ENCODE data around the gene EIF1.
"Not testable (repeated sequence)": the region's sequence is repeated elsewhere in the genome, so short reads cannot be mapped to it uniquely, and the experiment has no call there.

Gene EIF1

DNA sequence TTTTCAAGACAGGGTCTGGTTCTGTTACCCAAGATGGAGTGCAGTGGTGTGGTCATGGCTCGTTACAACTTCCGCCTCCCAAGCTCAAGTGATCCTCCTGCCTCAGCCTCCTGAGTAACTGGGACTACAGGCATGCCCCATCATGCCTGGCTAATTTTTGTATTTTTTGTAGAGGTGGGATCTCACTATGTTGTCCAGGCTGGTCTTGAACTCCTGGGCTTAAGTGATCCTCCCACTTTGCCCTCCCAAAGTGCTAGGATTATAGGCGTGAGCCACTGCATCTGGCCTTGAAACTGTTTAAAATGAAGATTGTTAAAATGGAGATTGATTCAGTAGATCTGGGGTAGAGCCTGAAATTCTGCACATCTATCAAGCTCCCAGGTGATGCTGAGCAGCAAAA lies 12.2 kb downstream of the EIF1 start:
- not testable (repeated sequence) for DNase-seq (ENCODE audit: low spot score)

DNA sequence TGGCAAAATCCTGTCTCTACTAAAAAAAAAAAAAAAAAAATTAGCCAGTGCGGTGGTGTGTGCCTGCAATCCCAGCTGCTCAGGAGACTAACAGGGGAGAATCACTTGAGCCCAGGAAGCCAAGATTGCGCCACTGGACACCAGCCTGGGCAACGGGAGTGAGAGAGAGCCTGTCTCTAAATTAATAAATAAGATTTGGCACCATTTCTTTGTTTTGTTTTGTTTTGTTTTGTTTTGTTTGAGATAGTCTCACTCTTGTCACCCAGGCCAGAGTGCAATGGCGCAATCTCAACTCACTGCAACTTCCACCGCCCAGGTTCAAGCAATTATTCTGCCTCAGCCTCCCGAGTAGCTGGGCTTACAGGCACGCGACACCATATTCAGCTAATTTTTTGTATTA lies 14.0 kb downstream of the EIF1 start:
- DNase-seq (ENCODE audit: low spot score), result no peak

DNA sequence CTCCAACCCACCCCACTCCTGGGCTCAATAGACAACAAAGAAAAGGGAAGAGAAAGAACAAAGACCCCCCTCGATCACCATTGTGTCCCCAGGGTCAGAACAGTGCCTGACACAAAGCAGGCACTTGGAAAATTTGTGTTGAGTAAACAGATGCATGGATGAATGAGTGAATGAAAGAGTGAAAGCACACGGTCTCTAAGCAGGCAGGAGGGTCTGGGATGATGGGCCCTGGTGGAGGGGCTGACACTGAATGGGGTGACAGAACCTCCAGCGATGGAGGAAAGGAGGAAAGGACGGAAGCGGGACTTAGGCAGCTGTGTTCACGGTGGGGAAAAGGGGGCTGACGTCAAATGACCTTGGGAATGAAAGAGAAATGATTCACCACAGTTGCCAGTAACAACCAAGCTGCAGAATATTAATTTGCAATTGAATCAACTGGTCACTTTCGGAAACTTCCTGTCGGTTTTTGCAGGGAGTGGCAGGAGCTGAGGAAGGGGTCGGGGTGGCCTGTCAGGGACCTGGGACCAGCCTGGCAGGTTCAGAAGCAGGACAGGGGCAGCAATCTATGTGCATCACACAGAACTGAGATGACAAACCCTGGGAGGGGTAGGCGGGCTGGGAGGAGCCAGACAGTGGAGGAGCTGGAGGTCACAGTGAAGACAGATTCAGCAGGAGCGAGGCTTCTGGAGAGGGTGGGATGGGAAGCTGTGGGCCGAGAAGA lies 16.7 kb downstream of the EIF1 start:
- DNase-seq (ENCODE audit: low spot score), result no peak

DNA sequence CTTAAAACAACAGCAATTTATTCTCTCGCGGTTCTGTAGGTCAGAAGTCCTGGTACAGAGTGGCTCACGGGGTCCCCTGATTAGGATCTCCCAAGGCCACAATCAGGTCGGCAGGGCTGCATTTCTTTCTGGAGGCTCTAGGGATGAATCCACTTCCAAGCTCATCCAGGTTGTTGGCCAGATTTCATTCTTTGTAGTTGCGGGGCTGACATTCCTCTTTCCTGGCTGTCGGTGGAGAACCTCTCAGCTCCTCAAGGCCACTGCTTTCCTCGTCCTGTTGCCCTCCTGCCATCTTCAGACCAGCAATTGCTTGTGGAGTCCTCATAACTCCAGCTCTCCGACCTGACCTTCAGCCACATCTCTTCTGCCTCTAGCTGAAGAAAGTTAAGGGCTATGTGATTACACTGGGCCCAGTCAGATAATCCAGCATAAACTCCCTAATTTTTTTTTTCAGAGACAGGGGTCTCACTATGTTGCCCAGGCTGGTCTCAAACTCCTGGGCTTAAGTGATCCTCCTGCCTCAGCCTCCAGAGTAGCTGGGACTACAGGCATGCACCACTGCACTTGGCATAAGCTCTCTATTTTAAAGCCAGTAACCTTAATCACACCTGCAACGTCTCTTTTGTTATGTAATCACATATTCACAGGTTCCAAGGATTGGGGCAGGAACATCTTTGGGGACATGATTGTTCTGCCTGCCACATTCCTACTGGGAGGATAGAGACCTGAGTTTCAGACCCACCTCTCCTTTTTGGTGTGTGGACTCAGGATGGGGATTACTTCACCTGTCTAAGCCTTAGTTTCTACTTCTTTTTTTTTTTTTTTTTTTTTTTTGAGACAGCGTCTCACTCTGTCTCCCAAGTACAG lies 19.4 kb downstream of the EIF1 start:
- no peak for DNase-seq (ENCODE audit: low spot score)

DNA sequence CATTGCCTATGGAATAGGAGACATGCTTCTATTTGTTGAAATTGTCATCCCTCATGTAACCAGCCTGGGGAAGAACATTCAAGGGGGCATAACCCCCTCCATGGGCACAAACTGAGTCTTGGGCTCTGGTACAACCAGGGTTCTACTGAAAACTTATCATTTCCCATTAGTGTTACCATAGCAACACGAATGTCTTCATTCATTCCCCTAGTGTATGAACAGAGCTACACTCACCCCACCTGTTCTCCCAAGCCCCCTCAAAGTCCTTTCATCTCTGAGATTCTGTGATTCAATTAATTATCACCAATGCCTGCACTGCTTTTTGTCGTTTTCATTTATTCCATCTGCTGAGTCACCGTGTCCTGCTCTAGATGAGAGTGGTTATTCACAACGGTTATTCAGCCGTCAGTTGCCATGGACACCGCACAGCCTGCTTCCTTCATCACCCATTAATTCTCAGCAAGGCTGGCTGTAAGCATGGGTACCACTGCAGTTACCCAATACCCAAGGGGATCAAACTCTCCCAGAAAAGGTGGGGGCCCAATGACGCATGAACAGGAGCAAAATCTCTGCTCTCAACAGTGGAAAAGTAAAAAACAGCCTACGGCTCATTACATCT lies 21.9 kb downstream of the EIF1 start:
- peak; percentile 67 for DNase-seq (ENCODE audit: low spot score)

DNA sequence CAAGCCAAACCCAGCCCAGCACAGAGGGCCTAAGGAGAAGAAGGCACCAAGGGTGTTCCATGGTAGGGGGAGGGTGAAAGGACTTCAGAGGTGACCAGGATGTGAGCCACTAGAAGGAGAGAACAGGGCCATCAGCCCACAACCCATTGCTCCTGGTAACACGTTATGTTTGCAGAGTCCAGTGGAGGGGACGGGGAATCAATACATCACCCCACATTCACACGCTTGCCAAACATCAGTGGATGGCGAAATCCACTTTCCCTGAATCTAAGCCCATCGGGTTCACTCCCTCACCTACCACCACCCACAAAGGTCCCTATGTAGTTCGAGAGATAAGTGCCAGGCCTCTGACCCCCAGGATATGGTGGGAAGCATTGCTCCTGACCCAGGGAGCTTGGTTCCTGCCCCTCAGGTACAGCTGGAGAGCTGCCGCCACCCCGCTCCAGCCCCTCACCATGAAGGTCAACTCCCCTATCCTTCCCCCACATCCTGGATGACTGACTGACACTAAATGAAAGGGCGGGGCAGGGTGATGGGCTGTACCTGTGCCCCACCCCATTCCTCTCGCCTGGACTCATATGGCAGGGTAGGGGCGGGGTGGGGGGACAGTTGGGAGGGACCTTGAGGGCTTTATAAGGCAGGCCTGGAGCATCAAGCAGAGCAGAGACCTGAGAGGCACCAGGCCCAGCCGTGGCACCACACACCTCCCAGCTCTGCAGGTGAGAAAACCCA lies 23.1 kb downstream of the EIF1 start, which contains the start of gene GAST:
Gene GAST, plus strand, starts transcription at position 663 of the 732 bp plus-strand sequence. CDS start 3,106 bp downstream, outside the sequence.
- no peak for DNase-seq (ENCODE audit: low spot score)

DNA sequence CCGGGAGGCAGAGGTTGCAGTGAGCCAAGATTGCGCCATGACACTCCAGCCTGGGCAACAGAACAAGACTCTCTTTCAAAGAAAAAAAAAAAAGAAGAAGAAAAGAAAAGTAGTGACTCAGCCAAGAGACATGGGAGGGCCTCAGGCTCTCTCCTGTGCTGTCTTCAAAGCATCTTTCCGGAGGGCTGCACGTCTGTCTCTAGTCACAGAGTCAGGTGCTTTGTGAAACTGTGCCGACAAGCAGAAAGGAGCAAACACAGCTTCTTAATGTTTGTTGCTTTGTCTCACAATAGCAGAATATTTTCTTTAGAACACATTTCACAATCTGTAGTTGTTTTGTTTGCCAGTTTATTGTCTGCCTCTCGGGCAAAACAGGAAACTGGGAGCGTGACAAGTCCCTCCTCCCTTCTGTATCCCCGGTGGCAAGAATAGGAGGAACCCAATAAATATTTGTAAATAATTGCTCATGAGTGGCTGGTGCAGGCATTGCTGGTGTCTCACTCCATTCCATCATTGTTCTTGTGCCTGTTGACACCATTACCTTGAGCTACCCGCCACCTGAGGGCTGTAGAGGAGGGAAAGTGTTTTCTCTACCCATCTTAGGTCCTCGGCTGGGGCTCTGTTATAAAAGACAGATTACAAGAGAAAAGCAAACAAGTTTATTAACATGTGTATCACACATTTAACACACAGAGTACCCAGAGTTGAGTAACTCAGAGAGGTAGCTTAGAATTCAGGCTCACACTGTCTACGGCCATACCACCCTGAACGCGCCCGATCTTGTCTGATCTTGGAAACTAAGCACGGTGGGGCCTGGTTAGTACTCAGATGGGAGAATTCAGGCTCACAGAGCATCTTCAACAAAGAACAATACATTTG lies 29.0 kb downstream of the EIF1 start:
- DNase-seq (ENCODE audit: low spot score), result no peak

DNA sequence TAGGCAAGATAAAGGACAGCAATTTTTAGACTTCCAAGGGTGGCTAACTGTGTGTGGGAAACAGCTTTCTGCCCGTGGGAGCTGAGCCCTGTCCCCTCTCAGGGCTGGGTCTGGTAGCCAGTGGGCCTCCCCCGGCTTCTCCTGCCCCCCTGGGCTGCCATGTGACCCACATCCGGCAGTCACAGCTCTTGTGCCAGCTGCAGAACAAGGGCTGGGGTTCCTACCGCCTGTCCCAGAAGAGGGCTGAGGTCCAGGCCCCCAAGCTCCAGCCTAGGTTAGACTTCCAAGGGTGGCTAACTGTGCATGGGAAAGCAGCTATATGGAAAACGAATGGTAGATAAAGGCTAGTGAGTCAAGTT lies 29.6 kb downstream of the EIF1 start:
- DNase-seq (ENCODE audit: low spot score), result peak; percentile 49

DNA sequence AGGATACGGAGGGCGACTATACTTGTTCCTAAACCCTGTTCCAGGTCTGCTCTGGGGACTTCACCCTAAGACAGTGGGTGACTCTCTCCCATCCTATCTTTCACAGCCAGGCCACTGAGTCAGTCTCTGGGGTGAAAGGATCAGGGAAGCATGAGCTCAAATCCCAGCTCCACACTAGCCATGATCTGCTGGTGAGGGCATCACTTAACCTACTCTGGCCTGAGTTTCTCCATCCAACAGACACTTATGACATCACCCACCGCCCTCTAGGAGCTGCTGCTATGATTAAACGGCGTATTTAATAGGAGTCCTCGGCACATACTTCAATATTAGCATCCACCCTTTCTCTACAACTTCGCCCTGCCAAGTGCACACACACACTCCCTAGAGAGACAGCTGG lies 33.5 kb downstream of the EIF1 start:
- no peak for DNase-seq (ENCODE audit: low spot score)

DNA sequence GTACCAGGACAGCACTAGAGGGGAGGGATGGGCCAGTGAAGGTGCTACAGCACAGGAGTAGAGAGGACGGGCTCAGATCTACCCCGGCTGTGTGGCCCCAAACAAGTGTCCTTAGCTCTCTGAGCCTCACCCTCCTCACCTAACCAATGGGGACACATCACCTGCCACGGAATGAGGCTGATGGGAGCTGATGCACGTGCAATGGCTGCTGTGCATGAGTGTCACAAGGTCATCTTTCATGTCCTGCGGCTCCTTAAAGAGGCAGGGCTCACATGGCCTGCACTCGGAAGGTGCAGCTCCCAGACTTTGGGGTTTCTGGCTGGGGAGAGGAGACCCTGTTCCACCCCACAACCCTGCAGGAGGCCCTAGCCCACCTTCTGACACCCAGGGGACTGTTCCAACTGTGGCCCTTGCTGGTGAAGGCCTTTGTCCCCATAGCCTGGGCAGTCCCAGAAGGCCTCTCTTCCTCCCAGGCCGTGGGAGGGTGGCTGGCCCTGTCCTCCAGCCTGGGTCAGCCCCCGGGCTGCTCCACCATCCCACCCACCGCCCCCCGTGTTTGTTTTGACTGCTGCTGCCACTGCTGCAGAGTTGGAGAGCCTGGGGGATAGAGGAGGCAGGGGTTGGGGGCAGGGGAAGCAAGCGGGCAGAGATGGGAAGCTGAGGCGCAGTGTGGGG lies 35.3 kb downstream of the EIF1 start:
- no peak for DNase-seq (ENCODE audit: low spot score)

DNA sequence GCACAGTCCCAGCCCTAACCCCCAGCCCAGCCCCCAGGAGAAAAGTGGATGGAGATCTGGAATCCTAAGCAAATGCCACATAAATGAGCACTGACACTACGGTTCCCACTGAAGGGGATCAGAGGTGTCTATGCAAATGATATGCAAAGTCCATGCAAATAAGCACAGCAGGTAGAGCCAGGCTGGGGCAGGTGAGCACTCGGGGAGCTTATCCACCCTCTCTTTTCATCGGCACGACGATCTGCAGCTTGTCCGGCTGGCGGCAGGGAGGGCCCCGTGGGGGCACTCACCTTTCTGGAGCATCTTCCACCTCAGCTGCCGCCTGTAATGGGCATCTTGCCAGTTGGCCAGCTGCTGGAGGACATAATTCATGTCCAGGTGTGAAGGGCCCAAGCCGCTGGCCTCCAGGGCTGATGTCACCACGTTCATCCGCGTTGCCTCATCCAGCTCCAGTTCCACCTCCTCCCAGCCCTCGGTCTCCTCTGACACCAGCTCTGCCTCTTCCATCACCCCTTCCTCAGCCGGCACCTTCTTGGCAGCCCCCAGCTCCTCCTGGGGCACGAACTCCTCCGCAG lies 35.9 kb downstream of the EIF1 start:
- no peak for DNase-seq (ENCODE audit: low spot score)

DNA sequence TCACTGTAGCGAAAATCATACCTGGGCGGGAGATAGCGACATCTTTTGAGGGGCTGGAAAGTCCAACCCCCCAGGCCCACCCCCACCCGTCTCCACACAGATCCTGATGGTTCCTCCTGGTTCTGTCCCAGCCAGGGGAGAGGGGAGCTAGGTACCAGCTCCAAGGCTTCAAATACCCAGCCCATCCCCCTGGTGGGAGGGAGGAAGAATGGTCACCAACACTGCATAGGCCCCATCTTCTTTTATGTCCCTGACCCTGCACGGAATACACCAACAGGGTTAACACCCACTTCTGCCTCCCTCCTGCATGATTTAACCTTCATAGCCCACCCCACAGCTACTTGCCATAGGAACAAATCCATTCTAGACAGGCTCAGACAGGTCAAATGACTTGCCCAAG lies 36.4 kb downstream of the EIF1 start:
- no peak for DNase-seq (ENCODE audit: low spot score)

DNA sequence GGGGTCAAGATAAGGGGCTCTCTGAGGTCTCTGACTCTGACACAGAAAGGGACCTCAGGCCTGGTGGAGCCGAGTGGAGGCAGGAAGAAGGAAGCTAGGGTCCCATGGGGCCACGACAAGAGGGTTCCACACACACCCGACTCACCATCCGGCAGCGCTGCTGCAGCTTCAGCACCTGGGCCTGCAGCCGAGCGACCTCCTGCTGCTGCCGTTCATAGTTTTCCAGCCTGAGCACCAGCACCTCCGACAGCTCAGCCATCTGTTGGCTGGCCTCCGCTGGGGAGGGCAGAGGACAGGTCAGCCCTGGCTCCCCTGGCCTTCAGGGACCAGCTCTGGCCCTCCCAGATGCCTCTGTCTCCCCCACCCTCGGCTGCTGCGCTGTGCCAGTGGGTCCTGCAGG lies 39.4 kb downstream of the EIF1 start:
- no peak for DNase-seq (ENCODE audit: low spot score)

DNA sequence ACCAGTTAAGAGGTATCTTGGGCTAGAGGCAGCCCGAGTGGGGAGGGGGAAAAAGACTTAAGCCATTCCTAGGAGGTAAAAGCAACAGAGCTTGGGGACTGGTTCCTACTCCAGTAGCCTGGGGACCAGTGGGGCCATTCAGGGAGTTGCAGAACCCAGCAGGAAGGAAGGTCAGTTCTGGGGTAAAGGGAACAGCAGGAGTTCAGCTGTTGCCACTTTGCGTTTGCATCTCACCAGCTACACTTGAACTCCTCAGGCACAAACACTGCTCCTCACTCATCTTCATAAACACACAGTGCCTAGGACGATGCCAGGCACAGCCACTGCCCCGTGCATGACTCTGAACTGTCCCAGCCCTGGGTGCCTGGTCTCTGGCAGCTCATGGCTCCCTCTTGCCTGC lies 41.8 kb downstream of the EIF1 start:
- DNase-seq (ENCODE audit: low spot score), result no peak

DNA sequence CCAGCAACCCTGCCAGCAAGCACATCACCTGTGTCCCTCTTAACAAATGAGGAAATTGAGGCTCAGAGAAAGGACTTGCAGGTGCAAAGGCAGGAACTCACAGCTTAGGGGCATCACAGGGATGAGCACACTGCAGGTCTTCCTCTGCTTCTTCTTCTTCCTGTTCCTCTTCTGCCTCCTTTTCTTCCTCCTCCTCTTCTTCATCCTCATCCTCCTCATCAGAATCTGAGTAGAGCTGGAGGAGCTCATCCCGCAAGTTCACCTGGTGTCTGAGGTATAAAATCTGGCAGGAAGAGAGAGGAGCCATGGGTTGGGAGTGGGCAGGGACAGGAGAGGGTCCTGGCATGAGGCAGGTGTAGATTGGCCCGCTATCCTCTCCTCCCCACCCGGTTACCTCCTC lies 43.2 kb downstream of the EIF1 start:
- no peak for DNase-seq (ENCODE audit: low spot score)

DNA sequence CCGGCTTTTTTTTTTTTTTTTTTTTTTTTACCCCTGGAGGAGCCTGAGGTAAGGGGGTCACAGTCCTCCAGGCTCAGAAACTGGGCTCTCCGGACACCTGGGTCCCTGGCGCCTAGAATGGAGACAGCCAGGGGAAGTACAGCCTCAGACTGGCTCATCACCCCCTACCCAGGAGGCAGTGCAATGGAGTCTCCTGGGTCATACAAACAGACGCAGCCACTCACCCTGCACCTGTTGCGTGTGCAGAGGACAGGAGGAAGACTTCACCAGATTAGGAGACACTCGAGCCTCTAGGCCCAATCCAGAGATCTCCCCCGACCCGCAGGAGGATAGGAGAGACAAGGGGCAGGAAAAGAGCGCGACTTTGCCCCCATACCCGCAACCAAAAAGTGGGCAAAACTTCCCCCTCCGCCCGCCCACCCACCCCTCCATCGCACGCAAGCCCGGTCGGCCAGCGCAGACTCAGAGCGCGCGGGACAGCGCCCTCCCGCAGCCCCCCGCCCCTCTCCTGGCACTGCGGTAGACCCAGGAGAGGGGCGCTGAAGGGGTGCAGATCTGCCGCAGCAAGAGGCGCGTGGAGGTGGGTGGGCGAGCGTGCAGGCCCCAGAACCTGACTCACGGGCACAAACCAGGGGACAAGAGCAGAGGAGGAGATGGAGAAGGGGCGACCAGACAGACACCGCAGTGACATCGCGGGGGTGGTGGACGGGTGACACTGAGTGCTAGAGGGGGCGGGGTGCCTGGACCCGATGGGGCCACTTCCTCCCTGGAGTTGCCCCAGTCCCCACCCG lies 44.9 kb downstream of the EIF1 start:
- DNase-seq (ENCODE audit: low spot score), result no peak

DNA sequence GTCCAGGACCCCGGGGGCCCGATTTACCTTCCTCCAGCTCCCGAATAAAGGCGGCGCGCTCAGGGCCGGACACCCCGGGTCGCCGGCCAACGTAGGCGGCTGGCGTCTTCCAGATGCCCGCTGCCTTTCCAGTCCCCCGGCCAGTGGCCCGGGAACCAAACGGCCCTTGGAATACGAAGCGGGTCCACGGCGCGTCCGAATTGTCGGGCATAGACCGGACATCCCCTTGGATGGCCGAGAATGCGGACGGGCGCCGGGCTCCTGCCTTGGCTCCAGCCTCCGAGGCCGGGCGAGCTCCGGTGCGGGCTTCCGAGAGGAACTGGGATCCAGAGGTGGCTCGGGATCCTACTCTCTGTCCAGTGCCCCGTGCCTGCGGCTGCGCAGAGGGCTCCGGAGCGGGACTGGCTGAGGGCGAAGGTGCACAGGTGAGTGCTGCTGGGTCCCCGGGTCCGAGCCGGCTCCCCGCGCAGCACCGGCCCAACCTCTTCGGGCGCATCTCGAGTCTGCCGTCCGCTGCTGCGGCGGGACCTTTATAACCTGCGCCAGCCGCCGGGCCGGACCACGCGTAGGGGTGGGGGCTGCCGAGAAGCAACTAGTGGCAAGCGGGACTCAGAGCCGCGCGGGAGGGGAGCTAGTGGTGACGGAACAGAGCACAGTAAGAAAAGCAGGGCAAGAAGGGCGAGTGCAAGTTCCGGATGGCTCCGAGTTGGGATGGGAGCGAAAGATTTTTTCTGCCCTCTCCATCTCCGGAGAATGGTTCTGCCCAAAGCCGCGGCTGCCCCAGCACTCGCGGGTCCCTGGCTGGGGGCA lies 45.7 kb downstream of the EIF1 start, which contains the start of gene HAP1:
Gene HAP1, minus strand, starts transcription at position 505 of the 810 bp plus-strand sequence. Its CDS starts 9 bp downstream, at position 496.
- DNase-seq (ENCODE audit: low spot score), result no peak

DNA sequence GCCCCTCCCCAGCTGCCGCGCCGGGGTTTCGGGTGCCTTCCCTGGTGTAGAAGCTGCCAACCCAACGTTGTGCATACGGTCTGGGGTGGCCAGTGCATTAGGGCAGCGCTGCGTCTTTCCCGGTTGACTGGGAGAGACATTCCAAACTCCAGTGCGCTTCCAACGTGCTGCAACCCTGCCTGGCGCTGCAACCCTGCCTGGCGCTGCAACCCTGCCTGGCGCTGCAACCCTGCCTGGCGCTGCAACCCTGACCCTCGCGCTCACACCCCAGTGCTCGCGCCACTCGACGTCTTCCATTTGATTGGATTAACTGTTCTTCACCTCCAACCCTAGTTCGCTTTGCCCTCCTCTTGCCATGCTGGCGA lies 46.2 kb downstream of the EIF1 start:
- no peak for DNase-seq (ENCODE audit: low spot score)

DNA sequence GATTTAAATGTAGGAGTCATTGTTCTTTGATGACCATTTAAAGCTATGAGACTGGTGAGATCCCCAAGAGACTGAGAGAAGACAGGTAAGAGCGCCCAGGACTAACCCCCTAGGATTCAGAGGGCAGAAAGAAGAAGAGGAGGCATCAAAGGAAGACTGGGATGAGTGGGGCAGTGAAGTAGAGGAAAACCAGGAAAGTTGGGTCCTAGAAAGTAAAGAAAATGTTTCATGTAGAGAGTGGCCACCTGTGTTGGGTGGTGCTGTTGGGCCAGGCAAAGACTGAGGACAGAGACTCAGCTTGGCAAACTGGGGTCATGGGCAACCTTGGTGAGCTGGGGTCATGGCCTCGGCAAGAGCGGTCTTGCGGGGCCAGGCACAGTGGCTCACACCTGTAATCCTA lies 47.1 kb downstream of the EIF1 start:
- no peak for DNase-seq (ENCODE audit: low spot score)
